ENCODE results near the gene INPP5F.
"Not testable (repeated sequence)": the region's sequence is repeated elsewhere in the genome, so short reads cannot be mapped to it uniquely, and the experiment has no call there.

INPP5F gene

GRCh38 chr10:119725828-119726675 lies at the start of gene INPP5F:
TSS of gene INPP5F (plus strand) at chr10:119726050. CDS start at chr10:119726263, 213 bp downstream.
- peak; percentile 79 for DNase-seq

DNA sequence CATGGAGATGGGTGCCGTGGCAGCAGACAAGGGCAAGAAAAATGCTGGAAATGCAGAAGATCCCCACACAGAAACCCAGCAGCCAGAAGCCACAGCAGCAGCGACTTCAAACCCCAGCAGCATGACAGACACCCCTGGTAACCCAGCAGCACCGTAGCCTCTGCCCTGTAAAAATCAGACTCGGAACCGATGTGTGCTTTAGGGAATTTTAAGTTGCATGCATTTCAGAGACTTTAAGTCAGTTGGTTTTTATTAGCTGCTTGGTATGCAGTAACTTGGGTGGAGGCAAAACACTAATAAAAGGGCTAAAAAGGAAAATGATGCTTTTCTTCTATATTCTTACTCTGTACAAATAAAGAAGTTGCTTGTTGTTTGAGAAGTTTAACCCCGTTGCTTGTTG lies 48.7 kb upstream of the INPP5F start:
- DNase-seq = no peak

DNA sequence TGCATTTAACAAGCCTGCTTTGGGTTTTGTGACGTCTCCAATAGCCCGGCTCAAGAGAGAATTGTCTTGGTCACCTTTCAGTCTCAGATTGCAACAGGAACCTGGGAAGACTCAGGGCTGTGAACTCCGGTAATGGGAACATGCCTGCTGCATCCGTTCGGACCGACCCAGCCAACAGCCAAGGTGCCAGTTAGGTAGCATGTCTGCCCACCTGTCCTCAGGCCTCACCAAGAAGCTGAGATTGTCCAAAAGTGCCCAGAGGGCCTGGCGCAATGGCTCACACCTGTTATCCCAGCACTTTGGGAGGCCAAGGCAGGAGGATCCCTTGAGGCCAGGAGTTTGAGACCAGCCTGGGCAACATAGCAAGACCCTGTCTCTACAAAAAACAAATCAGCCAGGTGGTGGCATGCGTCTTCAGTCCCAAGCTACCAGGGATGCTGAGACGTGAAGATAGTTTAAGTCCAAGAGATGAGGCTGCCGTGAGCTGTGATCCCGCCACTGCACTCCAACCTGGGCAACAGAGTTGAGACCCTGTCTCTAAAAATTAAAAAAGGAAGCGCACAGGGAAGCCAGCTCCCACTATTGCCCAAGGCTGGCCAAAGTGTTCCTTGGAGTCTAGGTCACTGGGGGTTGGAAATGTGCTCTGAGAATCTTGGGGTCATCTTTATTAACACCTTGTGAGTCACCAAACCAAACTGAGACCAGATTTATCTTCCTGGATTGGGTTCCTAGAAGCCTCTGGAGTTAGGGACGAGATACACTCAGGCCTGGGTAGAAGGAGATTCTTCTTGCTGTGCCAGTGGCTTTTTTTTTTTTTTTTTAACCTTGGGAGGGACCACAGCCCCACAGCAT lies 47.7 kb upstream of the INPP5F start:
- DNase-seq = no peak

DNA sequence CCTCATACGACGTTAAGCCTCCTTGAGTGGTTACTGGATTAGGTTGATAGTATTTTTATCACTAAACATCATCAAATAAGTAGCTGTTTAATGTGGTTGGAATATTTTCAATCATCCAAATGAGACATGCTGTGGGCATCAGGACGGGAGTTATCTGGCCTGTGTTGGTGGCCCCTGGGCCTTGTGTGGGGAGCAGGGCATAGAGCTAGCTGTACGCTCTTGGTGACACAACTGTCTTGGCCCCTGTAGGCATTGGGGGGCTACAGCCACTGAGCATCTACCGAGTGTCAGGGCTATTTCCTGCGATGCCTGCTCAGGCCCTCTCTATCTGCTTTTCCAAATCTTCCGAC lies 46.4 kb upstream of the INPP5F start:
- DNase-seq = no peak

- no peak for DNase-seq
Observed at GRCh38 chr10:119680050-119680449, 45.8 kb upstream of the INPP5F start.

DNA sequence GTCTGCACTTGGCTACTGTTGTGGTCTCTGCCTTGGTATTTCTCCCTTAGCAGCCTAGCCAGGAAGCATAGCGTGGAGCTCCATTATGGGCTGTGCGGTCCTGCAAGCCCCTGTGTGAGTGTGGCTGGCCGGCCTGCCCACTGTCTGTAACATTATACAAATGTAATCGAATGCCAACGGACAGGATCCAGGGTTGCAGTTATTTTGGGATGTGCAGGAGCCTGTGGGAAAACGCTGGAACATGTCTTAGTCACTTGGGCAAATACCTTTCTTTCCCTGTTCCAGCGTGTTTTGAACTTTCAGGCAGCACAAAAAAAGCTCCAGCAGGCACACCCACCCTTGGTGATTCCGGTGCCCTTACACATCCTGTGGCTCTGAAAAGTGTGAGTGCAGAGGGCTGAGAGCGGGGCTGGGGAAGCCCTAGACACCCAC lies 45.2 kb upstream of the INPP5F start:
- DNase-seq = no peak

DNA sequence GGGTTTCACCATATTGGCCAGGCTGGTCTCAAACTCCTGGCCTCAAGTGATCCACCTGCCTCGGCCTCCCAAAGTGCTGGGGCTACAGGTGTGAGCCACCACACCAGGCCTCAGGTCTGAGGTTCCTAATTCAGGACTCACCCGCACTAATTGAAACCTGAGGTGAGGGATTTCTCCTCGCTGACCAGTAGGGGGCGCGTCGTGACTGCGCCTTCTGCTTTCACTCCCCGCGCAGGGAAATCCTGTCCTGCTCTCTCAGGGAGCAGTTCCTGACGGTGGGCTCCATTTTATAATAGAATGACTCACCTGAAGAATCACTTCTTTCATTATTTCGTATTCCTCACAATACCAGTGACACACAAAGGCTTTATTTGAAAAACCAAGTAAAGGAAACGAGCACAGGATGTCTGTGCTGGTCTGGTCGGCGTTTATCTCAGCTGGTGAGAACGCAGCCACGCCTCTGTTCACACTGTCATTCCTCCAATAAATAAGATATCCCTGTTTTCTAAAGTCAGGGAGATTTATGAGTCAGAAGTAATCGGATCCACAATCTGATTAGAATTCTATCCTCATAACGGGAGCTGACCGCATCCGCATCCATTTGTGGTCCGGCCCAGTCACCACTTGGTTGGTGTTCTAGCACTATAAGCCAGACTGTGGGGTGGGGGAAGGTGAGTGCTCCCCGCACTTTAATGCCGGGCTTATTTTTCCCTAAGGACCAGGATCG lies 39.2 kb upstream of the INPP5F start:
- peak; percentile 6 for DNase-seq

DNA sequence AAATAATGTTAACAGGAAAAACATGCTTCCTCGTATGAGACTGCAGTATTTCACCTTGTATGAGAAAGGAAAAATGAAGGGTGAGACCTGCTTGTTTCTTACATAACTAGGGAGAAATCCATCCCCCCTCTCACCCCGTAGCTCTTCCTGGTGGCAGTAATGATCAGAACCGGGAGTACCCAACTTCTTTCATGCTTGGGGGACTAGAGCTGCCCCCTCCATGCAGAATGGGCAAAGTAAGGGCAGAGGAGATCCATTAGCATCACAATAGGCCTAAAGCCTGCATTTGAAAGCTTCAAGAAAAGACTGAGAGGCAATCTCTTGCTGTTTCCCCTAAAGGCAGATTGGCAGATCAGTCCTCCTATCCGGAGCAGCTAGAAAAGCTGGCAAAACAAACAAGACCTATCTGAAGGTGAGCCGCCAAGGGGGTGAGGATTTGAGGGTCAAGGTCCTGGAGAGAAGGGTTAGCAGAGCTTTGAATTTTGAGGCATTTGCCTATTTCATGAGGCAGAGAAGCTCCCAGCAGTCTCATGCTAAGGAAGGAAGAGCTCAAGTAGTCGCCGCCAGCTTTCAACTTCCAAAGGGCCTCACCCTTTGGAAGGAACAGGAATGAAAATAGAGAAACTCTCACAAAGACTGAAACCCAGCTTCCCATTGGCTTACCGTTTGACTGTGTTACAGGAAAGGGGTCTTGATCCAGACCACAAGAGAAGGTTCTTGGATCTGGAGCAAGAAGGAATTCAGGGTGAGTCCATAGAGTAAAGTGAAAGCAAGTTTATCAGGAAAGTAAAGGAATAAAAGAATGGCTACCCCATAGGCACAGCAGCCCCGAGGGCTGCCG lies 38.4 kb upstream of the INPP5F start:
- DNase-seq = no peak

DNA sequence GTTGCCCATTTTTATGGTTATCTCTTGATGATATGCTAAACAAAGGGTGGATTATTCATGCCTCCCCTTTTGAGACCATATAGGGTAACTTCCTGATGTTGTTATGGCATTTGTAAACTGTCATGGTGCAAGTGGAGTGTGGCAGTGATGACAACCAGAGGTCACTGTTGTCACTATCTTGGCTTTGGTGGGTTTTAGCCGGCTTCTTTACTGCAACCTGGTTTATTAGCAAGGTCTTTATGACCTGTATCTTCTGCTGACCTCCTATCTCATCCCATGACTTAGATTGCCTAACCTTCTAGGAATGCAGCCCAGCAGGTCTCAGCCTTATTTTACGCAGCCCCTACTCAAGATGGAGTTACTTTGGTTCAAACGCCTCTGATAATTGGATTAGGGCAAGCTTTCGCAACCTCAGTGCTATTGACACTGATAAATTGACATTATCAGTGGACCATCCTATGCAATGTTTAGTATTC lies 37.8 kb upstream of the INPP5F start:
- DNase-seq = no peak

DNA sequence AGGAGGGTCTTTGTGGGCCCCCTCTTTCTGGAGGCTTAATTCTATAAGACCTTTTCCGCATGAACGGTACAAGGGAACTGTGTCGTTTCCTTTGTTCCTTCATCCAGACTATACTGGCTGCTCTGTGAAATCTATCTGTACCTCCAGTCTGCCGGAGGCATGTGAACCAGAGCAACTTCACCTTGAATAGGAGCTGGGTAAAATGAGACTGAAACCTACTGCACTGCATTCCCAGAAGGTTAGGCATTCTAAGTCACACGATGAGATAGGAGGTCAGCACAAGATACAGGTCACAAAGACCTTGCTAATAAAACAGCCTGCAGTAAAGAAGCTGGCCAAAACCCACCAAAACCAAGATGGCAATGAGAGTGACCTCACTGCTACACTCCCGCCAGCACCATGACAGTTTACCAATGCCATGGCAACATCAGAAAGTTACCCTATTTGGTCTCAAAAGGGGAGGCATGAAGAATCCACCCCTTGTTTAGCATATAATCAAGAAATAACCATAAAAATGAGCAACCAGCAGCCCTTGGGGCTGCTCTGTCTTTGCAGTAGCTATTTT lies 36.8 kb upstream of the INPP5F start:
- no peak for DNase-seq

DNA sequence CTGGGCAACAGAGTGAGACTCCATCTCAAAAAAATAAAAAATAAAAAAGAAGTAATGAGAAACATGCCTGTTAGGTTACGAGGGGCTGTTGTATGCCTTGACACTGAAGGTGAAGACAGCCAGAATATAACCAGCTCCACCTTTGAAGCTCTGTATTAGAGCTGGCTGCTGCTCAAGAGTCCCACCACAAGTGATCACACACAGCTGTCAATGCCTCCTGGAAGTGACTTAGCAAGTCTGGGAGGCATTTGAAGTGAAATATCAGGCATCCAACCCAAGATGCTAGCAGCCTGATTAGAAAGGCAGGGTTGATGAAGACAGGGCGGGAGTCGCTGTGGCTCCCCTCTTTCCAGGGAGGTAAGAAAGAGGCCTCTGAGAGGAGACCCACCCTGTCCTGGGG lies 34.1 kb upstream of the INPP5F start:
- DNase-seq = no peak

- no peak for DNase-seq
Observed at GRCh38 chr10:119693262-119693957, 32.4 kb upstream of the INPP5F start.

DNA sequence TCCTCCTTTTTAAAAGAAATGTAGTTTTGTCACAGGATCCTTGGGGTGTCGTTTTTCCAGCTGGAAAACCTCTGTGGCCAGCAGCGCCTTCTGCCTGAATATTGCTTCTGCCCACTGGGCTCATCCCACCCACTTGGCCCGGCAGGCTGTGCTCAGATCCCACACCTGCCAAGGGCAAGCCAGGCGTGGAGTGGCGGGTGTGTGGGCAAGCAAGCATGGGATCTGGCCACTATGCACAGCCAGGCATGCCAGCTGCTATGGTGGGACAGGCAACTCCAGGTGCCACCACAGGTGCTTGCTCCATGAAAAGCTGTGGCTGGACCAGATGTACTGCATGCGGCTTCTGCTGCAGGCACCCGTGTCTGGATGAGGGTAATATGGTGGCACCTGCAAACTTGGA lies 31.2 kb upstream of the INPP5F start:
- no peak for DNase-seq

DNA sequence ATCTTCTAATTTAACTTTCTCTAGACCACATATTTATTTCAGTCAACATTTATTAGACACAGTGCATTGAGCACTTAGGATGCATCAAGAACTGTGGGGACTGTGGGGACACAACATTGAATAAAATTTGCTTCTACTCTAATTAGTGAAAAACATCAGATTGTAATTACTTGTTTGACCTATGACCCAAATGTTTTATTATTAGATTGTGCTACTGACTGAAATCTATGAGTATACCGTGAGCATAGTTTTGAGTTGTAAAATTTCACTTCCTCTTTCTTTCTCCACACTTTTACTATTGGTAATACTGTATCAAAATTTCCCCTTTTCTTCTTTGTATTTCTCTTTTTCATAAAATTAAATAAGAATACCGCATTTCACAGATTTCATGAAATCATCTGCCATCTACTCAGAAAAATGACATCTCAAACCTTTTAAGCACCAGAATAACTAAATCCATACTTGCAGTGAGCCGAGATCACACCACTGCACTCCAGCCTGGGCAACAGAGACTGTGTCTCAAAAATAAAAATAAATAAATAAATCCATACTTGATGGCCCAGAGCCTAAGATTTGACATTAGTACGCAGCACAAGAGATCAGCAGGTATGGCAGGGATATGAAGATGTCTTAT lies 25.4 kb upstream of the INPP5F start:
- no peak for DNase-seq

GRCh38 chr10:119701861-119702260 lies 24.0 kb upstream of the INPP5F start:
- DNase-seq = no peak

DNA sequence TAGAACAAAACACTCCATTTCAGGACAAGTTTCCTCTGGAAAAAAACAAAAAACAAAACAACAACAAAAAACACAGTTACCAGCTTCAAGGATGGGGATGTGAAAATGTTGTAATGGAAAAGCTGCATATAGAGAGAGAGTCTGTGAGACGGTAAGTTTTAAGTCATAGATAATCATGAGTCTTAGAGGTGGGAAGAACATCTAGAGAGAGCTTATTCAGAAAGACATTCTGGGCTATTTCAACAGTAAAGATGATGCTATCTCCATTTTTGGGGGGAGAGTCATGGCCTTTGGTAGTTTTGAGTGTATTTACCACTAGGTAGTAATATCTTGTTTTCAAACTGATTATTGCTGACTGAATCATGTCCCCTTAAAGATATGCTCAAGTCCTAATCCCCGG lies 23.3 kb upstream of the INPP5F start:
- no peak for DNase-seq

GRCh38 chr10:119703903-119704508 lies 21.8 kb upstream of the INPP5F start:
- DNase-seq = no peak

- no peak for DNase-seq
Observed at GRCh38 chr10:119705434-119705831, 20.4 kb upstream of the INPP5F start.

- no peak for DNase-seq
Observed at GRCh38 chr10:119706521-119707278, 19.1 kb upstream of the INPP5F start.

- not testable (repeated sequence) for DNase-seq
Observed at GRCh38 chr10:119707331-119707730, 18.5 kb upstream of the INPP5F start.

Data from NCI-H1694 (cell line).